Motor neuron (in vitro differentiated cells): ENCODE results near the gene CNOT8. TPM values are rescaled to one million over a fixed set of nuclear protein-coding genes. Genes with fewer than 3 reads are reported as not detected.

ENCODE experiments used
- ATAC-seq, 8 experiments: fragments of 200-7000 bp; cut with Tn5 transposase; replicated peaks in 6 of 8; 2 replicates each; pipeline ENCODE4 v1.8.0; 2021; ENCODE audit warnings: mild to moderate bottlenecking in 8 of 8, moderate library complexity in 8 of 8
- H3K27ac ChIP-seq, 2 donors: fragments of 250-450 bp; sonication (Bioruptor Pico); 2 replicates each; pipeline ENCODE4 v1.9.0; 2021; ENCODE audit warnings: antibody characterized with exemption in 2 of 2, mild to moderate bottlenecking in 2 of 2, moderate library complexity in 1 of 2
- H3K4me1 ChIP-seq, 2 donors: fragments of 250-450 bp; sonication (Bioruptor Pico); replicated peaks in 1 of 2; 2 replicates each; pipeline ENCODE4 v1.6.1; 2021; ENCODE audit warnings: antibody characterized with exemption in 2 of 2, mild to moderate bottlenecking in 2 of 2, moderate library complexity in 1 of 2
- H3K4me3 ChIP-seq, 5 donors: fragments of 250-450 bp; sonication (Bioruptor Pico); 2 replicates each; pipeline ENCODE4 v1.9.0; 2021; ENCODE audit warnings: antibody characterized with exemption in 5 of 5, mild to moderate bottlenecking in 5 of 5, moderate library complexity in 4 of 5
- WGBS, 10 experiments: fragments of 450-650 bp; shearing (Covaris generic); methylation state at CpG; one replicate each; pipeline ENCODE4 v1.0.0; 2022; 5-methylcytosine and 5-hydroxymethylcytosine counted together
- in situ Hi-C, 9 experiments: fragments of 400-800 bp; cut with MboI; loops; one replicate each; pipeline ENCODE4 v1.15.0; 2021; ENCODE audit warnings: low sequenced_read_pairs in 9 of 9, low pct_unique_long_range_greater_than_20kb in 2 of 9; ENCODE audit not compliant: unreplicated experiment in 9 of 9
- total RNA-seq, 8 experiments: library from RNA; unstranded; fragments of 300-600 nt; gene quantifications; 2 replicates each; pipeline versions ENCODE4 v1.2.3 to v1.2.4, GENCODE V29; 2022

The CNOT8 gene
- total RNA-seq, 8 experiments from 2014 or later, result 39.3 to 60.2 (median 43.0) TPM

DNA sequence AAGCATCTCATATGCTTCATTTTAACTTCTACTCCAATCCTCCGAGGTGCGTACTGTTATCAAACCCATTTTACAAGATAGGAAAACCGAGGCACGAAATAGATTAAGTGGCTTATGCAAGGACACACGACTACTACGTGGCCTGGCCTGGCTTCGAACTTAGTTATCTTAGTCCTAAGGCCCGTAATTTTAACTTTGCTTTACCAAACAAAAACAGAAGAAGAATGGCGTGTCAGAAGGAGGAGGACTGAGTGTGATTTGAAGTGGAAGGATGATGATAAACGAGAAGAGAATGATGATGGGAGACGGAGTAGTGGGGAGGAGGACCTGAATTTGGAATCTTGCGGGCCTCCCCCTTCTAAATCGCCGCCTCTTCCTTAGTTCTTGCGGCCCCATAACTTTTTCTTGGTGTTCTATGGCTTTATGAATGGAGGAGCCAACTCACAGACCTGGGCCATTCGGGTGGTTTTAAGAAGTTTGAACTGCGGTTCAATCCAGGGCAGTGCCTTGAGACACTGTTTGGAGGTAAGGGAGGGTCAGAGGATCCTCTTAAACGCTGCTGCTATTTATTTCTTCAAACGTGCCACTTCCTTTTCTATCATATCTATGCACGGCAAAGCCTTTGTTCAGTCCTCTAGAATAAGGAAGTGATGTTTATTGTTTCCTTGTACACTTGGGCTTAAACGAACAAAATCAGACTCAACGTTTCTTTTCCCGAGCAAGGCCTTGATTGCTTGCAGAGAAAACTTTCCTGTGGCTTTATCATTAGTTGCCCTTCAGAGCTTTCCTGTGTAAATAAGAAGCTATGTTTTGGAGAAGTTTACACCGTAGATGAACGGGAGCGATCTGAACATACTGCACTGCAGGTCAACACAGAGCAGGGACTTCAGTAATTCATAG lies 795 bp downstream of the CNOT8 start:
- Histone ChIP-seq H3K4me1 (peaks cover 8 to 15% of the 10 kb centered on the region in 2 donors), H3K4me3 (peak overlapping the region; percentile 63 to 94 (median 85)), H3K27ac (peak overlapping the region; percentile 96 to 98)
- in situ Hi-C loops, result no loop called here
- WGBS, 10 experiments, result 0 to 8% (median 1%) methylated on average over 1 to 20 of the region's 26 CpGs
- no peak for ATAC-seq

DNA sequence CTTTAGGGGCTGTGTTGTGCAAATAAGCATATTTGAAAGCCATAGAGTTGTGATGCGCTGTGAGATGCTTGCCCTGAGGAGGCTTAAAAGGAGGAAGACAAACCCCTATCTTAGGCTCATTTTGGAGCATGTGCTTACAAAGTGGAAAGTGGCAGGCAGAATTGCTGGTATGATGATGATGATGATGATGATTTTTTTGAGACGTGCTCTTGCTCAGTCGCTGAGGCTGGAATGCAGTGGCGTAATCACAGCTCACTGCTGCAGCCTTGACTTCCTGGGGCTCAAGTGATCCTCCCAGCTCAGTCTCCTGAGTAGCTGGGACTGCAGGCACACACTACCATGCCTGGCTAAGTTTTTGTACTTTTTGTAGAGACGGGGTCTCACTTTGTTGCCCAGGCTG lies 1.7 kb downstream of the CNOT8 start:
- Histone ChIP-seq H3K27ac (no peak overlapping the region), H3K4me1 (peaks cover 8 to 15% of the 10 kb centered on the region in 2 donors), H3K4me3 (peak overlapping the region; percentile 63 to 94 (median 85))
- in situ Hi-C loops, result no loop called here
- WGBS, 10 experiments, result 0 to 67% (median 37%) methylated on average over 1 to 4 of the region's 5 CpGs; no CpG with 5 or more reads in 2 of the 10 experiments
- ATAC-seq, result no peak

DNA sequence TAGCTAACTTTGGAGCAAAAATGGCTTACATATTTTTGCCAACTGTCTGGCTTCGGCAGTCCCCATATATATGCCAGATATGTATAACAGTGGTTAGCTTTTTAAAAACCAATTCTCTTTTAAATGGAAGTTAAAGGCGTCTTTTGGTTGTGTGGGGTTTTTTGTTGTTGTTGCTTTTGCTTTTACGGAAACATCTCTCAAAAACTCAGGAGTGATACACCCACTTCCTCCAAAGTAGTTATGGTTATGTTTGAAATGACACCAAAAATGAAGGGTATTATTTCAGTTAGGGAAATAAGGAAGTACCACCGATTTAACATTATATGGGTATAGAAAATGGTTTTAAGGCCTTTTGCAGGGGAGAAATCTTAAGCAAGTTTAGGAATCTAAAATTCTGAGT lies 2.3 kb downstream of the CNOT8 start:
- in situ Hi-C loops, result no loop called here
- WGBS, 10 experiments, result 0 to 100% (median 76%) methylated on average over 1 to 4 of the region's 4 CpGs; no CpG with 5 or more reads in 1 of the 10 experiments
- H3K4me1 ChIP-seq, result peaks cover 8 to 15% of the 10 kb centered on the region in 2 donors
- no peak for ATAC-seq
- no peak overlapping the region for H3K27ac ChIP-seq
- no peak overlapping the region for H3K4me3 ChIP-seq

DNA sequence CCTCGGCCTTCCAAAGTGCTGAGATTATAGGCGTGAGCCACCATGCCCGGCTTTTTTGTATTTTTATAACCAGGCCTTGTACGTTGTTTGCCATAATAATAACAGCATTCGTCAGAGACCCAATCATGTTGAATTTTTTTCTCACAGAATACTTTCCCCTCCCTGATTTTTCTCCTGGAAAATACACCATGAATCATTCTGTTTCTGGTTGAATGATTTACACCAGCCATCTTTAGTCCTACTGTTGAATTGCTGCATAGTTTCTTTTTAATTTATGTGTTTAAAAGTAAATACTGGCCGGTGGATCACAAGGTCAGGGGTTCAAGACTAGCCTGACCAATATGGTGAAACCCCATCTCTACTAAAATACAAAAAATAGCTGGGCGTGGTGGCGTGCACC lies 3.5 kb downstream of the CNOT8 start:
- 60 to 100% (median 85%) methylated on average over 1 to 6 of the region's 8 CpGs for WGBS, 10 experiments
- Histone ChIP-seq H3K4me1 (peaks cover 2 to 7% of the 10 kb centered on the region in 2 donors), H3K4me3 (no peak overlapping the region), H3K27ac (no peak overlapping the region)
- in situ Hi-C loops, result no loop called here
- ATAC-seq, result no peak

DNA sequence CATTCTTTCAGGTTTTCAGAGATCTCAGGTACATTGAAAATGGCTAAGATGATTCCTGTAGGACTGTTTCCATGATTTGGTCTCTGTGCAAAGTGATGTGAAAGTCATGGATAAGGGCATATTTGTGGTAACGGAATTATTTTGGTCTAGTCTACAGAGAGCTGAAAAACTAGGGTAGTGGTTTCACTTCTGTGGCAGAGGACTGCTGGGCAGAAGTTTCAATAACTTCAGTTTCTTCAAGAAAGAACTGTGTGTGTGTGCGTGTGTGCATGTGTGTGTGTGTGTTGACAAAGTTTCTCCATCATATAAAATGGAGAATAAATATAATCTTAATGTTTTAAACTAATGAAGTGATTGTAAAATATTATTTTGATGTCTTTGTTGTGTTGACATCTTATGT lies 4.3 kb downstream of the CNOT8 start:
- no peak overlapping the region for H3K27ac ChIP-seq
- H3K4me1 ChIP-seq, result peaks cover 0 to 7% of the 10 kb centered on the region in 2 donors
- 77 to 100% (median 100%) methylated on average over 1 to 2 of the region's 2 CpGs; no CpG with 5 or more reads in 1 of the 10 experiments for WGBS, 10 experiments
- H3K4me3 ChIP-seq, result no peak overlapping the region
- in situ Hi-C loops, result no loop called here
- no peak for ATAC-seq

DNA sequence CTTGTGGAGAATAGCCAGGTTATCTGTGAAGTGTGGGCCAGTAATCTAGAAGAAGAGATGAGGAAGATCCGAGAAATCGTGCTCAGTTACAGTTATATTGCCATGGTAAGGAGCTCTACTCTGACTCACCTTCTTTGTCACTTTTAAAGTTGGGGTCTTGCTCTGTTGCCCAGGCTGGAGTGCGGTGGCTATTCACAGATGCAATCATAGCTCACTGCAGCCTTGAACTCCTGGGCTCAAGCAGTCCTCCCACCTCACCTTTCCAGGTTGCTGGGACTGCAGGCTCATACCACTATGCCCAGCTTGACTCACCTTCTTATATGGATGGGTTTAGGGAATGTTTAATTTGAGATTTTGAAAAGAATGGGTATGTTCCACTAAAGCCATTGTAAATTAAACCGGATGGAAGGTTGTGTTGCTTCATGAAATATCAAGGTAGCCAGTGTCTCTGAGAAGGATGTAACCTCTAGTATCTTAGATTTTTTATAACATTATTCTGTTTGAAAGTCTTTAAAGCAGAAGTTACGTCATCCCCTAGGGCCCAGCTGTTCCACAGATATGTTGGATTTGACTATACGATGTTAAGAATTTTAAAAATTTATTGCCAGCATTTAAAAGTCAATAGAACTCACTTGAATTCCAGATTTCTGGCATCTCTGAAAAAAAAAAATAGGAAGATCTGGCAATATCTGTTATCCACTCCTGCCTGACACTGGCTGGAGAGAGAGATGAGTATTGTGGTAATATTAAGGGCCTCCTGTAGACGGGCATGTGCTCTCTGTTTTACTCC lies 5.1 kb downstream of the CNOT8 start:
- in situ Hi-C loops, result no loop called here
- WGBS, 10 experiments, result 77 to 100% (median 93%) methylated on average over 2 to 7 of the region's 7 CpGs; no CpG with 5 or more reads in 1 of the 10 experiments
- no peak overlapping the region for H3K27ac ChIP-seq
- H3K4me1 ChIP-seq, result peaks cover 0 to 7% of the 10 kb centered on the region in 2 donors
- H3K4me3 ChIP-seq, result no peak overlapping the region
- ATAC-seq, result no peak

DNA sequence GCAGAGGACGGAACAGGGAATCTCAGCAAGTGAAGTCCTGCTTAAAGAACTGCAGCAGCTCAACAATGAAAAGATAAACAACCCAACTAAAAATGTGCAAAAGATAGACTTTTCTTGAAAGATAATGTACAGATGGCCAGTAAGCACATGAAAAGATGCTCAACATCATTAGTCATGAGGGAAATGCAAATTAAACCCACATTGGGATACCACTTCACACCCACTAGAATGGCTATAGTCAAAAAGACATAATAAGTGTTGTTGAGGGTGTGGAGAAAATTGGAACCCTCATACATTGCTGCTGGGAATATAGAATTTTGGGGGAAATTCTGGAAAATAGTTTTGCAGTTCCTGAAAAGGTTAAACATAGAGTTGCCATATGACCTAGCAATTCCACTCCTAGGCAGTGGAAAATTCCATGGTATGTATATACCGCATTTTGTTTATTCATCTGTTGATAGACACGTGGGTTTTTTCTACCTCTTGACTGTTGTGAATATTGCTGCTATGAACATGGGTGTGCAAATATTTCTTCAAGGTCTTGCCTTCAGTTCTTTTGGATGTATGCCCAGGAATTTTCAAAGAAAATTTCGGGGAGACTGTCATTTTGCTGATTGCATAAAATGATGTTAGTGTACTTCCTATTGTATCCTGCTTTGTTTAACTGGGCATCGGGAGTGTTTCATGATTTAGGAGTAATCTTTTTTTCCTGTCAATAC lies 7.2 kb downstream of the CNOT8 start:
- ATAC-seq, result peak in 3 of 8 experiments; percentile 72 to 85 (median 81)
- WGBS, 10 experiments, result 22 to 100% (median 90%) methylated on average over 1 to 5 of the region's 5 CpGs; no CpG with 5 or more reads in 1 of the 10 experiments
- Histone ChIP-seq H3K27ac (no peak overlapping the region), H3K4me1 (no peaks in the 10 kb centered on the region), H3K4me3 (no peak overlapping the region)
- in situ Hi-C loops, result no loop called here

DNA sequence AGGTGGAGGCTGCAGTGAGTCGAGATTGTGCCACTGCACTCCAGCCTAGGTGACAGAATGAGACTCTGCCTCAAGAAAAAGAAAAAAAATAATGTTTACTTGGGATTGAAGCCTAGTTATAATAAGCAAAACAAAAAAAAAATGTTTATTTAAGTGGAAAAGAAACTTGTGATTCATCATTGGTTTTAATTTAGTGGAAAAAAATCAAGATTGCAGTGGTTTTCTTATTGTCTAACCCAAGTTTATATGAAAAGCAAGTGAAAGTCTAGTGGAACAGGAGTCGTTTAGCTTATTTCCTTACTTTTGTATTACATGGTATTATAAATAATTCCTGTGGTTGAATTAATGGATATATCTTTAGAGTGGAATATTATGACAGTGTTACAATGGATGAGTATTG lies 8.4 kb downstream of the CNOT8 start:
- Histone ChIP-seq H3K27ac (no peak overlapping the region), H3K4me3 (no peak overlapping the region), H3K4me1 (no peaks in the 10 kb centered on the region)
- 0 to 100% (median 83%) methylated on average over 1 to 2 of the region's 2 CpGs for WGBS, 10 experiments
- in situ Hi-C loops, result no loop called here
- no peak for ATAC-seq

DNA sequence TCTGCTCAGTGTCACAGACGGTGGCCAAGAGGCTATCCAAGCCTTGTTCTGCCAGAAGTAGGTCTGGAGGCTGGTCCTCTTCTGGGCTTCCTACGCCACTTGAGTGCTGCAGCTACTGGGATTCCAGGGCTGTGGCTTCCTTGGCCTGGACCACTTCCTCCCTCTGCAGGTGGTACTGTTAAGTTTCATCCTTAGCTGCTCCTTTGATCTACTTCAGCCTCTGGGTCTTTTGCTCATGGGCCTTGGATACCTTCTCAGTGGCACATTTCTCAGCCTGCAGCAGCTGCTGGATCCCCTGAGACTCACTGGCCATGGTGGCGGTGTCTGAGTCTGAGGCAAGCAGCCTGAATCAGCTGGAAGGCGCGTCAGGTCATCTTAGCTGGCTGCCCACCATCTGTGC lies 10.3 kb downstream of the CNOT8 start:
- 79 to 100% (median 88%) methylated on average over 1 to 4 of the region's 5 CpGs; no CpG with 5 or more reads in 2 of the 10 experiments for WGBS, 10 experiments
- ATAC-seq, result peak in 6 of 8 experiments; percentile 26 to 63 (median 30)
- in situ Hi-C loops, result no loop called here
- no peak overlapping the region for H3K4me3 ChIP-seq
- H3K4me1 ChIP-seq, result no peaks in the 10 kb centered on the region
- H3K27ac ChIP-seq, result no peak overlapping the region

DNA sequence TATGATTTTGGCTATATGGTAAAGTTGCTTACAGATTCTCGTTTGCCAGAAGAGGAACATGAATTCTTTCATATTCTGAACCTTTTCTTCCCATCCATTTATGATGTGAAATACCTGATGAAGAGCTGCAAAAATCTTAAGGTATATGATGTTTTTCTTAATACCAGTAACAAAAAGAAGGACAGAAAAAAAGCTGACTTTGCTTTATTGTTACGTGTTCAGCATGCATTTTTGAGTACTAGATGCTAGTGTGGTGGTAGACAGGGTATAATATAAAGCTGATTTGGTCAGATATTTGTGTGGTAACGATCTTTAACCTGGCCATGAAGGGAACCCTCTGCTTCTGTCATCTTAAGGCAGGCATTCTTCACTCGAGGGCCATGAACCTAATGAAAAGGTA lies 13.3 kb downstream of the CNOT8 start:
- in situ Hi-C loops, result no loop called here
- Histone ChIP-seq H3K4me3 (no peak overlapping the region), H3K27ac (no peak overlapping the region), H3K4me1 (no peaks in the 10 kb centered on the region)
- 75 to 100% (median 88%) methylated on average over 1 to 4 of the region's 4 CpGs for WGBS, 10 experiments
- no peak for ATAC-seq

DNA sequence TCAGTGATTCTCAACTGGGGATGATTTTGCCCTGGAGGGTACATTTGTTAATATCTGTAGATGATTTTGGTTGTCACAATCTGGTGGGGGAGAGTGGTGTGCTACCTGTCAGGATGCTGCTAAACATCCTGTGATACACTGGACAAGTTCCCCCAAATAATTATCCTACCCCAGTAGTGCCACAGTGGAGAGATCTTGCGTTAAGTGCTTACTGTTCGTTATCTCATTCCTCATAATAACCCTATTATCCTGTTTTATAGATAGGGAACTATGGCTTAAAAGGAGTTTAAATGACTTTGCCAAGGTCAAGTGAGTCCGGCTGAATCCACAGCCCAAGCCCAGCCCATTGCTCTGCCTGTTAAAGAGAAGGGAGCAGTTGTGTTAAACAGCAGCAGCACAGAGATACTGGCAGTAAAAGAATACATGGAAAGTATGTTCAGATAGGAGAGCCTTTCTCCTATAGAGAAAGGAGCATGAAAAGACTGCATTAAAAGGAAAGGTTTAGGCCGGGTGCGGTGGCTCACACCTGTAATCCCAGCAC lies 15.4 kb downstream of the CNOT8 start:
- Histone ChIP-seq H3K4me1 (no peaks in the 10 kb centered on the region), H3K27ac (no peak overlapping the region), H3K4me3 (no peak overlapping the region)
- ATAC-seq, result no peak
- WGBS, 10 experiments, result 80 to 100% (median 97%) methylated on average over 1 to 5 of the region's 5 CpGs; no CpG with 5 or more reads in 2 of the 10 experiments
- in situ Hi-C loops, result no loop called here

DNA sequence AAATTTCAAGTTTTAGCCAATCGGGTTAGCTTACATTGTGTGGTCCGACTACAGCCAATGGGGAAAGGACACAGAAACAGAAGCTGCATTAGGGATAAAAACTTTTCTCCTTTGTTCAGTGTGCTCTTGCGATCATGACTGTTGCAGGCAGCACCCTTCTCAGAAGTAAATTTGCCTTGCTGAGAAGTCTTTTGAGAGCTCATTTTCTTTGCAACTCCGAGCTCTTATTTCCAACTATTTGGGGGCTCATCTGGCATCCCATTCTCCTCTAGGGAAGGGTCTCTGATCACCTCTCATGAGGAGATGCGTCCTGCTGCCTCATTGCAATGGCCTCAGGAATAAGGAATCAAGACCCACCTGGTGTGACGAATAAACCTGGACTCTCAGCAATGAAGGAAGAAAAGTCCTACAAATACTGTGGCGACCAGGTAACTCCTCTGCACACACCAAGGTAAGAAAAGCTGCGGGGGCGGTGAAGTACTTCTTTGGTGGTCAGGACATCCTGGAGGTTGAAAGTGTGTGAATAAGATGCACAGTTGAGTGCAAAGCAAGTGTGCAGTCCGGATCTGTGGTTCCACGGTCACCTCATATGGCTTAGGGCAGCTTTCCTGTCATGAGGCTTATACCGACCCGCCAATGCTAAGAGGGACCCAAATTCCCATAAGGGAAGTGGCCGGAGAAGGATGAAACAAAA lies 20.4 kb downstream of the CNOT8 start:
- H3K27ac ChIP-seq, result no peak overlapping the region
- no peak for ATAC-seq
- no peaks in the 10 kb centered on the region for H3K4me1 ChIP-seq
- in situ Hi-C loops, result no loop called here
- no peak overlapping the region for H3K4me3 ChIP-seq
- WGBS, 10 experiments, result 90 to 100% (median 100%) methylated on average over 1 to 10 of the region's 14 CpGs; no CpG with 5 or more reads in 1 of the 10 experiments
